PC-9 (cell line): ENCODE data around the gene RO60. TPM values are rescaled to one million over a fixed set of nuclear protein-coding genes. Genes with fewer than 3 reads are reported as not detected.
A peak's percentile ranks its signal among the peaks of the same experiment; 100 is the strongest.

Experiments
- BruUV-seq: library from RNA; stranded (reverse); fragments of 400-500 nt; replicated peaks from 2 replicates; lab custom pipeline; 2021; lab: Mats Ljungman, UMichigan
- CTCF ChIA-PET: fragments of 300-600 bp; sonication (Branson Sonifier 250); formaldehyde crosslinking; loops from one replicate; lab custom pipeline; 2022; ENCODE audit warnings: antibody characterized with exemption; lab: Charles Lee
- POLR2A ChIA-PET: fragments of 300-600 bp; sonication (Branson Sonifier 250); formaldehyde crosslinking; loops from one replicate; lab custom pipeline; 2022; ENCODE audit warnings: antibody characterized with exemption; ENCODE audit not compliant: unreplicated experiment; lab: Charles Lee
- DNase-seq, 2 experiments: peaks; one replicate each; pipeline versions ENCODE4 v3.0.0 to v3.0.0-alpha.2; 2015 to 2022; ENCODE audit warnings: mixed read lengths in 1 of 2
- H2AFZ ChIP-seq: fragments of 200-600 bp; sonication (generic); 2 replicates; pipeline ENCODE4 v1.8.1; 2017; ENCODE audit warnings: antibody characterized with exemption
- H3F3A ChIP-seq: fragments of 200-600 bp; sonication (generic); 2 replicates; pipeline ENCODE4 v1.8.1; 2017; ENCODE audit warnings: antibody characterized with exemption, mild to moderate bottlenecking, low read depth; ENCODE audit not compliant: insufficient read depth
- H3K27ac ChIP-seq: fragments of 200-600 bp; sonication (generic); 2 replicates; pipeline ENCODE4 v1.6.1; 2016; ENCODE audit warnings: mixed run types
- H3K27me3 ChIP-seq: fragments of 200-600 bp; sonication (generic); 2 replicates; pipeline ENCODE4 v1.6.1; 2016; ENCODE audit warnings: low read depth, mixed run types; ENCODE audit not compliant: insufficient read depth
- H3K36me3 ChIP-seq: fragments of 200-600 bp; sonication (generic); 2 replicates; pipeline ENCODE4 v1.6.1; 2016; ENCODE audit warnings: low read depth, mixed run types
- H3K4me1 ChIP-seq: fragments of 200-600 bp; sonication (generic); replicated peaks from 2 replicates; pipeline ENCODE4 v1.6.1; 2016; ENCODE audit warnings: mixed run types; ENCODE audit not compliant: insufficient read depth
- H3K4me2 ChIP-seq: fragments of 200-600 bp; sonication (generic); 2 replicates; pipeline ENCODE4 v1.6.1; 2017; ENCODE audit warnings: mixed run types
- H3K4me3 ChIP-seq: fragments of 200-600 bp; sonication (generic); 2 replicates; pipeline ENCODE4 v1.6.1; 2016; ENCODE audit warnings: mixed run types
- H3K79me2 ChIP-seq: fragments of 200-600 bp; sonication (generic); 2 replicates; pipeline ENCODE4 v1.6.1; 2017; ENCODE audit warnings: low read depth, mixed run types
- H3K9me2 ChIP-seq: fragments of 200-600 bp; sonication (generic); 2 replicates; pipeline ENCODE4 v1.8.1; 2017; ENCODE audit warnings: mild to moderate bottlenecking; ENCODE audit not compliant: insufficient read depth
- H3K9me3 ChIP-seq: fragments of 200-600 bp; sonication (generic); 2 replicates; pipeline ENCODE4 v1.8.1; 2016; ENCODE audit warnings: low read depth; ENCODE audit not compliant: insufficient read depth
- H4K20me1 ChIP-seq: fragments of 200-600 bp; sonication (generic); 2 replicates; pipeline ENCODE4 v1.8.1; 2017; ENCODE audit not compliant: insufficient read depth
- EZH2 ChIP-seq: fragments of 200-600 bp; sonication (generic); IDR thresholded peaks from 2 replicates; pipeline ENCODE4 v1.8.0; 2017; ENCODE audit warnings: antibody characterized with exemption, low read depth
- intact Hi-C: fragments of 100-400 bp; cut with micrococcal nuclease; formaldehyde crosslinking; loops from one replicate; pipeline ENCODE4 v1.10.0; 2022; ENCODE audit not compliant: unreplicated experiment
- total RNA-seq: library from RNA; stranded (reverse); gene quantifications from 2 replicates; pipeline ENCODE4 v1.2.3, GENCODE V29; 2021
- TF ChIP-seq, protein P1 (sequence below): fragments of 200-600 bp; sonication (generic); conservative IDR thresholded peaks from 2 replicates; pipeline ENCODE4 v1.6.1; 2017; ENCODE audit warnings: mixed run types, antibody characterized with exemption, mild to moderate bottlenecking, moderate library complexity

Gene RO60
- total RNA-seq, 1 experiment from 2014 or later: 49.2 TPM

DNA sequence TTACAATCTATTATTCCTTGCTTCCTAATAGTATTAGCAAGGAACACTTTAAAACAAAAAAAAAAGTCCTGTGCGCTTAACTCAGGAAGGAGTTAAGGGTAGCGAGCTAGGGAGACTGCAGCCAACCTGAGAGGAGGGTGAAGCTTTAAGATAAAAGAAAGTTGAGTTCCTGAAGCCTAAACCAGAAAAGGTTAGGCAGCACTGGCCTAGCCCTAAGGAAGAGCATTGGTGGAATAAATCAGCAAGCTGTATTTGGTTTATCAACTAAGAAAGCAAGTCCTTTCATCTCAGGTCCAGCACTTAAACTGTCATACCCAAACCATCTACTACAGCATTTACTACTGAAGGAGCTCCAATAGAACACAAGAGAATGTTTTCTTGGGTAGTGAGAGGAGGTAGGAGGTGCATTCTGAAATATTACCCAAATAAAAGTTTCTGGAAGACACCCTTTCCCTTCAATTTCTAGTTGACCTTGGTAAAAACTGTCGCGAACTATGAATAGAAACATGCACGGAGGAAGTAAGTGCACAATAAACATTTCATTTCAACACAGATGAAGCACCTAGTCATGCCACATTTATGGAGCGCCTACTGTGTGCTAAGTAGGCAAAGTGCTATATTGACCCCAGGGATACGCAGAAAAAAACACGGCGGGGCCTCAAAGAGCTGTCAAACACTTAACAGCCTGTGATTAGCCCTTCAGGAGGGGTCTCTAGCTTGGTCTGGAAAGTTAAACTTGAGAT lies 44.5 kb downstream of the RO60 start:
- Histone ChIP-seq H3K27ac (peak overlapping the region; percentile 76), H2AFZ (peak overlapping the region; percentile 93), H3K9me3 (no peaks in the 10 kb centered on the region), H3K4me1 (peaks cover 16% of the 10 kb centered on the region), H3K36me3 (no peaks in the 10 kb centered on the region), H4K20me1 (no peaks in the 10 kb centered on the region), H3K79me2 (peaks cover 33% of the 10 kb centered on the region), H3K27me3 (no peaks in the 10 kb centered on the region), H3K4me2 (peak overlapping the region; percentile 81), H3K9me2 (no peaks in the 10 kb centered on the region), H3F3A (peaks cover 22% of the 10 kb centered on the region), H3K4me3 (peak overlapping the region; percentile 59)
- POLR2A ChIA-PET: interaction anchor here (0.7 to 1.5 kb wide), 3 partner anchors 45 to 524 kb away, joined by 4 to 5 read pairs (median 4); partner anchors contain the start of genes RO60 and UCHL5
- CTCF ChIA-PET: interaction anchor here (0.6 kb wide), 1 partner anchor 51 kb away, joined by 4 read pairs; no protein-coding TSS in a partner anchor
- TF ChIP-seq, protein P1, sequence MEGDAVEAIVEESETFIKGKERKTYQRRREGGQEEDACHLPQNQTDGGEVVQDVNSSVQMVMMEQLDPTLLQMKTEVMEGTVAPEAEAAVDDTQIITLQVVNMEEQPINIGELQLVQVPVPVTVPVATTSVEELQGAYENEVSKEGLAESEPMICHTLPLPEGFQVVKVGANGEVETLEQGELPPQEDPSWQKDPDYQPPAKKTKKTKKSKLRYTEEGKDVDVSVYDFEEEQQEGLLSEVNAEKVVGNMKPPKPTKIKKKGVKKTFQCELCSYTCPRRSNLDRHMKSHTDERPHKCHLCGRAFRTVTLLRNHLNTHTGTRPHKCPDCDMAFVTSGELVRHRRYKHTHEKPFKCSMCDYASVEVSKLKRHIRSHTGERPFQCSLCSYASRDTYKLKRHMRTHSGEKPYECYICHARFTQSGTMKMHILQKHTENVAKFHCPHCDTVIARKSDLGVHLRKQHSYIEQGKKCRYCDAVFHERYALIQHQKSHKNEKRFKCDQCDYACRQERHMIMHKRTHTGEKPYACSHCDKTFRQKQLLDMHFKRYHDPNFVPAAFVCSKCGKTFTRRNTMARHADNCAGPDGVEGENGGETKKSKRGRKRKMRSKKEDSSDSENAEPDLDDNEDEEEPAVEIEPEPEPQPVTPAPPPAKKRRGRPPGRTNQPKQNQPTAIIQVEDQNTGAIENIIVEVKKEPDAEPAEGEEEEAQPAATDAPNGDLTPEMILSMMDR: no peak
- TF ChIP-seq EZH2: no peak
- DNase-seq: no peak
- BruUV-seq: no TSS peak
- intact Hi-C loops: no loop called here

DNA sequence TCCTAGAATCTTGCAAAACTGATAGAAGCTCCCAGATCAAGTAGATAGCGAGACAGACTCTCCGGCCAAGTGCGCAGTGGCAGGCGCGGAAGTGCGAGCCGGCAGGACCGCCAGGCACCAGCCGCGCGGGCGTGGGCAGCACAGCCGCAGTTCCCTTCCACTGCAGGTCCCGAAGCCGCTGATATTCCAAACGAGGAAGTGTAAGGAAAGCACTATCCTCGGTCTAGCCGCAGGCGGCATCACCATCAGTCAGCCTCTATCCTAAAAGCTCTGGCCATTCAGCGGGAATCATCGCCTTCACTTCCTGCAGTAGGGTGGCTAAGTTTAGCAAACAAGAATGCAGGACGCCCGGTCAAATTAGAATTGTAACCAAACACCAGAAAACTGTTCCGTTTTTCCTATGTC lies 45.1 kb downstream of the RO60 start:
- peak in 1 of 2 experiments; percentile 26 for DNase-seq
- TSS peak; percentile 50 for BruUV-seq
- Histone ChIP-seq H2AFZ (peak overlapping the region; percentile 93), H3K9me3 (no peaks in the 10 kb centered on the region), H4K20me1 (no peaks in the 10 kb centered on the region), H3K4me2 (peak overlapping the region; percentile 81), H3K36me3 (no peaks in the 10 kb centered on the region), H3K9me2 (no peaks in the 10 kb centered on the region), H3K4me3 (peak overlapping the region; percentile 59), H3K27me3 (no peaks in the 10 kb centered on the region), H3K4me1 (peaks cover 16% of the 10 kb centered on the region), H3K79me2 (peaks cover 33% of the 10 kb centered on the region), H3F3A (peaks cover 22% of the 10 kb centered on the region), H3K27ac (peak overlapping the region; percentile 76)
- intact Hi-C loops: no loop called here
- CTCF ChIA-PET: no interaction called here
- TF ChIP-seq EZH2: no peak
- TF ChIP-seq, protein P1: no peak
- POLR2A ChIA-PET: interaction anchor here (0.7 to 1.5 kb wide), 3 partner anchors 45 to 523 kb away, joined by 4 to 5 read pairs (median 4); partner anchors contain the start of genes RO60 and UCHL5

DNA sequence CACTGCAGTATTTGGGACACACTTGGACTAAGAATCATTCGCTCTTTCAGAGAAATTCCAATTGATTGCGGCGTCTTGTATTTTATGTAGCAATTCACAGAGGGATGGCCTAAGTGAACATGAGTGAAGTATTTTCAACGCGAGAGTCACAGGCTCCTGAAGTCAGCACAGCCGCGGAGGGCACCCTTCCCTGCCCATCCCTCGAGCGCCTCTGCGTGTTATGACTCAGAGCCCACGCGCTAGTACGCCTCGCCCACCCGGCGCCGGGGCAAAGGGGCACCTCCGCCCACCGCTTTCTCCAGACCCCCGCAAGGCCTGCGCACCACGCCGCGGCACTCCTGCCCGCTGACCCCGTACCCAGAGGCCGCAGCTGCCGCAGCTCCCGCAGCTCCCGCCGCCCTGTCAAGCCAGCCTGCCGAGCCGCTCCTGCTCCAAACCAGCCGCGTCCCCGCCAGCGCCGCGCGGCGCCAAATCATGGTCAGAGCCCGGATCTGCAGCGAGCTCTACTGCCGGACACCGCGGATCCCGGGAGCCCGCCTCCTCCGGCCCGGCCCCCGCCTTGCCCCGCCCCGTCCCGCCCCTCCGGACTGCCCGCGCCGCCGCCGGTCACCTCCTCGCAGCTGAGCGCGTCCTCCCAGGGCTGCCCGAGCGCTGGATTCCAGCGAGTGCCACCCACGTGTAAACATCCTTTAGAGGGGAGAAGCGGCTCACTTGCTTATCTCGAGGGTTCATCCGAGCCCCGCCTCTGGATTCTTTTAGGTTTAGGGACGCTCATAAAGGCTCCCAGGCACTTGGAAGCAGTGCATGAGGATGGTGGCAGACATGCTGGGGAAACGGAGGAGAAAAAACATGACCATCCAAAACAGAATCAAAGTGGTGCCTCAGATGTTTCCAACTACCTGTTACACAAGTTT lies 45.8 kb downstream of the RO60 start, which contains the start of gene GLRX2:
Gene GLRX2, minus strand, starts transcription at position 508 of the 914 bp plus-strand sequence. Its CDS starts 32 bp downstream, at position 476.
- peak within 1 kb of the TSS; percentile 93 for H2AFZ ChIP-seq
- H3K9me2 ChIP-seq: no peaks in the 10 kb centered on the region
- H3K4me3 ChIP-seq: peak within 1 kb of the TSS; percentile 59
- TF ChIP-seq EZH2: no peak
- TF ChIP-seq, protein P1: no peak
- BruUV-seq: no TSS peak
- peaks cover 22% of the 10 kb centered on the region for H3F3A ChIP-seq
- intact Hi-C loops: loop anchor here (1.0 kb wide), 2 partner anchors 16 to 46 kb away; partner anchors contain the start of genes RO60 and UCHL5
- POLR2A ChIA-PET: interaction anchor here (0.5 to 1.5 kb wide), 6 partner anchors 16 to 522 kb away, joined by 3 to 18 read pairs (median 4); partner anchors contain the start of genes CDC73, RO60 and UCHL5
- H3K4me1 ChIP-seq: peaks cover 16% of the 10 kb centered on the region
- no peaks in the 10 kb centered on the region for H3K27me3 ChIP-seq
- H3K4me2 ChIP-seq: peak within 1 kb of the TSS; percentile 81
- DNase-seq: peak; percentile 70 to 85
- CTCF ChIA-PET: interaction anchor here (0.7 to 1.0 kb wide), 2 partner anchors 12 to 17 kb away, joined by 4 read pairs; partner anchors contain the start of gene CDC73
- H3K79me2 ChIP-seq: peaks cover 33% of the 10 kb centered on the region
- H3K27ac ChIP-seq: peak within 1 kb of the TSS; percentile 76
- no peaks in the 10 kb centered on the region for H3K36me3 ChIP-seq
- no peaks in the 10 kb centered on the region for H4K20me1 ChIP-seq
- H3K9me3 ChIP-seq: no peaks in the 10 kb centered on the region
